Activated naive CD8-positive, alpha-beta T cell treated with anti-CD3 and anti-CD28 coated beads for 36 hours (primary cell): ENCODE data around the gene MARCHF2. TPM values are rescaled to one million over a fixed set of nuclear protein-coding genes. Genes with fewer than 3 reads are reported as not detected.

Experiments
- DNase-seq: peaks from one replicate; pipeline ENCODE4 v3.0.0; 2021
- H3K27ac Mint-ChIP-seq: one replicate; pipeline ENCODE4 v1.8.0; 2022; ENCODE audit warnings: mild to moderate bottlenecking, moderate library complexity, mixed read lengths
- H3K27me3 Mint-ChIP-seq: one replicate; pipeline ENCODE4 v1.8.0; 2022; ENCODE audit warnings: mild to moderate bottlenecking, mixed read lengths
- H3K36me3 Mint-ChIP-seq: one replicate; pipeline ENCODE4 v1.8.0; 2021; ENCODE audit warnings: mild to moderate bottlenecking, mixed read lengths
- H3K4me1 Mint-ChIP-seq: one replicate; pipeline ENCODE4 v1.8.0; 2021; ENCODE audit warnings: mixed read lengths
- H3K4me3 Mint-ChIP-seq: one replicate; pipeline ENCODE4 v1.8.0; 2022; ENCODE audit warnings: mild to moderate bottlenecking, moderate library complexity, mixed read lengths
- H3K9me3 Mint-ChIP-seq: one replicate; pipeline ENCODE4 v1.8.0; 2022; ENCODE audit warnings: mixed read lengths
- total RNA-seq, 2 experiments: library from RNA; stranded (reverse); gene quantifications; one replicate each; pipeline ENCODE4 v1.2.3, GENCODE V29; 2021

MARCHF2 gene
- total RNA-seq, 2 experiments from 2014 or later: 6.1 to 6.6 TPM

GRCh38 chr19:8463365-8463764 is 50.3 kb downstream of the MARCHF2 start:
- Mint-ChIP-seq H3K36me3 (peaks cover 48% of the 10 kb centered on the region), H3K27ac (no peak overlapping the region), H3K4me1 (peaks cover 34% of the 10 kb centered on the region), H3K4me3 (no peak overlapping the region), H3K9me3 (no peaks in the 10 kb centered on the region), H3K27me3 (no peaks in the 10 kb centered on the region)
- DNase-seq: no peak

GRCh38 chr19:8466018-8466417 is 52.9 kb downstream of the MARCHF2 start:
- no peak for DNase-seq
- Mint-ChIP-seq H3K4me3 (no peak overlapping the region), H3K27me3 (no peaks in the 10 kb centered on the region), H3K27ac (no peak overlapping the region), H3K36me3 (peaks cover 55% of the 10 kb centered on the region), H3K4me1 (peaks cover 10% of the 10 kb centered on the region), H3K9me3 (no peaks in the 10 kb centered on the region)

GRCh38 chr19:8468124-8468523 is 55.0 kb downstream of the MARCHF2 start:
- H3K27me3 Mint-ChIP-seq: no peaks in the 10 kb centered on the region
- H3K9me3 Mint-ChIP-seq: no peaks in the 10 kb centered on the region
- no peak overlapping the region for H3K27ac Mint-ChIP-seq
- H3K4me1 Mint-ChIP-seq: peaks cover 8% of the 10 kb centered on the region
- H3K36me3 Mint-ChIP-seq: peaks cover 48% of the 10 kb centered on the region
- H3K4me3 Mint-ChIP-seq: no peak overlapping the region
- DNase-seq: no peak

GRCh38 chr19:8468761-8469373 is 55.8 kb downstream of the MARCHF2 start:
- Mint-ChIP-seq H3K36me3 (peaks cover 46% of the 10 kb centered on the region), H3K4me3 (no peak overlapping the region), H3K27me3 (no peaks in the 10 kb centered on the region), H3K27ac (peak overlapping the region; percentile 23), H3K9me3 (no peaks in the 10 kb centered on the region), H3K4me1 (peaks cover 13% of the 10 kb centered on the region)
- DNase-seq: no peak

- H3K27ac Mint-ChIP-seq: no peak overlapping the region
Observed at GRCh38 chr19:8469613-8470368, 56.7 kb downstream of the MARCHF2 start.

GRCh38 chr19:8473648-8474476 is 60.8 kb downstream of the MARCHF2 start:
- no peaks in the 10 kb centered on the region for H3K27me3 Mint-ChIP-seq
- H3K36me3 Mint-ChIP-seq: peaks cover 47% of the 10 kb centered on the region
- H3K9me3 Mint-ChIP-seq: no peaks in the 10 kb centered on the region
- H3K4me1 Mint-ChIP-seq: peaks cover 39% of the 10 kb centered on the region
- peak overlapping the region; percentile 16 for H3K27ac Mint-ChIP-seq
- H3K4me3 Mint-ChIP-seq: no peak overlapping the region
- no peak for DNase-seq

More at GRCh38 chr19:8469613-8470368, 56.7 kb downstream of the MARCHF2 start:
- Mint-ChIP-seq H3K4me3 (no peak overlapping the region), H3K27me3 (no peaks in the 10 kb centered on the region), H3K4me1 (peaks cover 16% of the 10 kb centered on the region), H3K36me3 (peaks cover 41% of the 10 kb centered on the region), H3K9me3 (no peaks in the 10 kb centered on the region)
- DNase-seq: no peak

GRCh38 chr19:8475005-8475404 is 61.9 kb downstream of the MARCHF2 start:
- H3K9me3 Mint-ChIP-seq: no peaks in the 10 kb centered on the region

GRCh38 chr19:8476524-8476923 is 63.4 kb downstream of the MARCHF2 start:
- Mint-ChIP-seq H3K4me3 (no peak overlapping the region), H3K27me3 (no peaks in the 10 kb centered on the region), H3K36me3 (peaks cover 45% of the 10 kb centered on the region), H3K4me1 (peaks cover 57% of the 10 kb centered on the region), H3K27ac (peak overlapping the region; percentile 35), H3K9me3 (no peaks in the 10 kb centered on the region)
- no peak for DNase-seq

More at GRCh38 chr19:8475005-8475404, 61.9 kb downstream of the MARCHF2 start:
- Mint-ChIP-seq H3K27ac (no peak overlapping the region), H3K4me1 (peaks cover 44% of the 10 kb centered on the region), H3K4me3 (no peak overlapping the region), H3K27me3 (no peaks in the 10 kb centered on the region), H3K36me3 (peaks cover 44% of the 10 kb centered on the region)
- no peak for DNase-seq

GRCh38 chr19:8477889-8478288 is 64.8 kb downstream of the MARCHF2 start:
- Mint-ChIP-seq H3K4me1 (peaks cover 64% of the 10 kb centered on the region), H3K36me3 (peaks cover 49% of the 10 kb centered on the region), H3K27ac (peak overlapping the region; percentile 55), H3K27me3 (no peaks in the 10 kb centered on the region), H3K9me3 (no peaks in the 10 kb centered on the region), H3K4me3 (no peak overlapping the region)
- DNase-seq: no peak

GRCh38 chr19:8478598-8478997 is 65.5 kb downstream of the MARCHF2 start:
- DNase-seq: no peak
- H3K4me3 Mint-ChIP-seq: no peak overlapping the region
- peak overlapping the region; percentile 65 for H3K27ac Mint-ChIP-seq
- peaks cover 66% of the 10 kb centered on the region for H3K4me1 Mint-ChIP-seq
- H3K36me3 Mint-ChIP-seq: peaks cover 54% of the 10 kb centered on the region
- no peaks in the 10 kb centered on the region for H3K9me3 Mint-ChIP-seq
- no peaks in the 10 kb centered on the region for H3K27me3 Mint-ChIP-seq

GRCh38 chr19:8481201-8481600 is 68.1 kb downstream of the MARCHF2 start:
- Mint-ChIP-seq H3K4me1 (peaks cover 65% of the 10 kb centered on the region), H3K4me3 (peak overlapping the region; percentile 48), H3K36me3 (peaks cover 59% of the 10 kb centered on the region), H3K9me3 (no peaks in the 10 kb centered on the region), H3K27me3 (no peaks in the 10 kb centered on the region), H3K27ac (peak overlapping the region; percentile 66)
- peak; percentile 36 for DNase-seq

GRCh38 chr19:8481616-8482015 is 68.5 kb downstream of the MARCHF2 start:
- no peak for DNase-seq
- Mint-ChIP-seq H3K9me3 (no peaks in the 10 kb centered on the region), H3K27me3 (no peaks in the 10 kb centered on the region), H3K27ac (peak overlapping the region; percentile 66), H3K4me1 (peaks cover 67% of the 10 kb centered on the region), H3K4me3 (no peak overlapping the region), H3K36me3 (peaks cover 60% of the 10 kb centered on the region)

- Mint-ChIP-seq H3K4me1 (peaks cover 68% of the 10 kb centered on the region), H3K36me3 (peaks cover 62% of the 10 kb centered on the region), H3K27ac (peak overlapping the region; percentile 66), H3K9me3 (no peaks in the 10 kb centered on the region), H3K4me3 (no peak overlapping the region), H3K27me3 (no peaks in the 10 kb centered on the region)
- DNase-seq: no peak
Observed at GRCh38 chr19:8482696-8483095, 69.6 kb downstream of the MARCHF2 start.

GRCh38 chr19:8483165-8483564 is 70.1 kb downstream of the MARCHF2 start:
- H3K27me3 Mint-ChIP-seq: no peaks in the 10 kb centered on the region
- H3K4me1 Mint-ChIP-seq: peaks cover 67% of the 10 kb centered on the region
- no peaks in the 10 kb centered on the region for H3K9me3 Mint-ChIP-seq
- peak overlapping the region; percentile 66 for H3K27ac Mint-ChIP-seq
- DNase-seq: no peak
- no peak overlapping the region for H3K4me3 Mint-ChIP-seq
- peaks cover 62% of the 10 kb centered on the region for H3K36me3 Mint-ChIP-seq

GRCh38 chr19:8484331-8484894 is 71.3 kb downstream of the MARCHF2 start:
- H3K27me3 Mint-ChIP-seq: no peaks in the 10 kb centered on the region
- DNase-seq: no peak
- peaks cover 57% of the 10 kb centered on the region for H3K4me1 Mint-ChIP-seq
- H3K36me3 Mint-ChIP-seq: peaks cover 57% of the 10 kb centered on the region
- H3K4me3 Mint-ChIP-seq: no peak overlapping the region
- peak overlapping the region; percentile 58 for H3K27ac Mint-ChIP-seq
- no peaks in the 10 kb centered on the region for H3K9me3 Mint-ChIP-seq
